Natural killer cell (primary cell): ENCODE results near the gene ANKRD6. TPM values are rescaled to one million over a fixed set of nuclear protein-coding genes. Genes with fewer than 3 reads are reported as not detected.

Source experiments
- ATAC-seq, 3 donors: fragments of 150-1000 bp in 2 of 3; fragments of 200-7000 bp in 1 of 3; cut with Tn5 transposase; 1 replicate in 1 of 3; 2 replicates in 2 of 3; pipeline ENCODE4 v1.10.0; 2021; ENCODE audit warnings: mild to moderate bottlenecking in 2 of 3, moderate library complexity in 2 of 3
- DNase-seq, 2 donors: peaks; one replicate each; pipeline versions ENCODE4 v3.0.0 to v3.0.0-alpha.2; 2013 to 2021; ENCODE audit warnings: mixed read lengths in 1 of 2
- H3K27ac ChIP-seq: one replicate; pipeline ENCODE4 v1.5.1; 2013; ENCODE audit warnings: mild to moderate bottlenecking, low read length
- H3K27me3 ChIP-seq: one replicate; pipeline ENCODE4 v1.6.1; 2013; ENCODE audit warnings: low read length; ENCODE audit not compliant: control insufficient read depth, insufficient read depth
- H3K36me3 ChIP-seq: one replicate; pipeline ENCODE4 v1.6.1; 2013; ENCODE audit warnings: low read length; ENCODE audit not compliant: control insufficient read depth, insufficient read depth
- H3K4me1 ChIP-seq: one replicate; pipeline ENCODE4 v1.6.1; 2013; ENCODE audit warnings: low read length; ENCODE audit not compliant: control insufficient read depth, insufficient read depth
- H3K4me3 ChIP-seq: one replicate; pipeline ENCODE4 v1.5.1; 2013; ENCODE audit warnings: low read length
- H3K9me3 ChIP-seq: one replicate; pipeline ENCODE4 v1.6.1; 2013; ENCODE audit warnings: low read length; ENCODE audit not compliant: control insufficient read depth, insufficient read depth
- H3K27ac Mint-ChIP-seq, 2 donors: one replicate each; pipeline ENCODE4 v1.8.0; 2022; ENCODE audit warnings: mild to moderate bottlenecking in 2 of 2, mixed read lengths in 2 of 2, moderate library complexity in 1 of 2
- H3K27me3 Mint-ChIP-seq, 2 donors: one replicate each; pipeline ENCODE4 v1.8.0; 2022; ENCODE audit warnings: low read depth in 2 of 2, mixed read lengths in 2 of 2
- H3K36me3 Mint-ChIP-seq: one replicate; pipeline ENCODE4 v1.8.0; 2022; ENCODE audit warnings: mixed read lengths
- H3K4me1 Mint-ChIP-seq, 2 donors: one replicate each; pipeline ENCODE4 v1.8.0; 2022; ENCODE audit warnings: mixed read lengths in 2 of 2
- H3K4me3 Mint-ChIP-seq: one replicate; pipeline ENCODE4 v1.8.0; 2022; ENCODE audit warnings: mild to moderate bottlenecking, moderate library complexity, mixed read lengths
- H3K9me3 Mint-ChIP-seq, 2 donors: one replicate each; pipeline ENCODE4 v1.8.0; 2022; ENCODE audit warnings: mixed read lengths in 2 of 2
- CTCF ChIP-seq: fragments of 200-600 bp; IDR thresholded peaks from one replicate; pipeline ENCODE4 v1.8.0; 2022; ENCODE audit warnings: antibody characterized with exemption
- WGBS: methylation state at CpG from one replicate; pipeline ENCODE4 v1.1.7; 2013; ENCODE audit warnings: missing lambda C conversion rate; ENCODE audit not compliant: insufficient coverage; 5-methylcytosine and 5-hydroxymethylcytosine counted together
- intact Hi-C: fragments of 100-400 bp; cut with micrococcal nuclease; formaldehyde crosslinking; loops from one replicate; pipeline ENCODE4 v1.14.2; 2022
- total RNA-seq, 4 donors: library from RNA; stranded (reverse); fragments of 120-200 nt in 1 of 4; gene quantifications; one replicate each; pipeline versions ENCODE4 v1.2.3 to v1.2.4, GENCODE V29; 2013 to 2022

Gene ANKRD6
- total RNA-seq, 3 donors from 2014 or later (not counting 1 experiment from before 2014, with no cell fraction given) = 4.5 to 9.0 (median 4.6) TPM

- H3K4me1 Mint-ChIP-seq = peaks cover 3 to 8% of the 10 kb centered on the region in 2 donors
- WGBS = 88% methylated on average over 5 of the region's 6 CpGs
- H3K9me3 ChIP-seq = no peaks in the 10 kb centered on the region
These were observed 30.2 kb upstream of the ANKRD6 start for GRCh38 chr6:89402776-89403175.

GRCh38 chr6:89404512-89404911 lies 28.4 kb upstream of the ANKRD6 start:
- Mint-ChIP-seq H3K4me3 (no peak overlapping the region), H3K4me1 (peaks cover 3 to 8% of the 10 kb centered on the region in 2 donors), H3K27me3 (peaks cover 21 to 27% of the 10 kb centered on the region in 2 donors), H3K36me3 (no peaks in the 10 kb centered on the region), H3K9me3 (no peaks in the 10 kb centered on the region), H3K27ac (no peak overlapping the region)
- WGBS = 84% methylated on average over 3 of the region's 3 CpGs
- no peak for TF ChIP-seq CTCF
- ATAC-seq (no peak), DNase-seq (no peak)
- H3K27me3 ChIP-seq = no peaks in the 10 kb centered on the region
- intact Hi-C loops = no loop called here
- H3K27ac ChIP-seq = no peak overlapping the region
- no peaks in the 10 kb centered on the region for H3K9me3 ChIP-seq
- H3K36me3 ChIP-seq = no peaks in the 10 kb centered on the region
- peaks cover 12% of the 10 kb centered on the region for H3K4me1 ChIP-seq
- H3K4me3 ChIP-seq = no peak overlapping the region

More at GRCh38 chr6:89402776-89403175, 30.2 kb upstream of the ANKRD6 start:
- DNase-seq (no peak), ATAC-seq (no peak)
- Histone ChIP-seq H3K4me3 (no peak overlapping the region), H3K4me1 (peaks cover 12% of the 10 kb centered on the region), H3K36me3 (no peaks in the 10 kb centered on the region), H3K27me3 (no peaks in the 10 kb centered on the region), H3K27ac (no peak overlapping the region)
- no peaks in the 10 kb centered on the region for H3K9me3 Mint-ChIP-seq
- H3K36me3 Mint-ChIP-seq = no peaks in the 10 kb centered on the region
- no peak overlapping the region for H3K4me3 Mint-ChIP-seq
- no peak for TF ChIP-seq CTCF
- H3K27me3 Mint-ChIP-seq = peaks cover 20 to 26% of the 10 kb centered on the region in 2 donors
- H3K27ac Mint-ChIP-seq = no peak overlapping the region
- intact Hi-C loops = no loop called here

GRCh38 chr6:89406141-89406540 lies 26.8 kb upstream of the ANKRD6 start:
- no peak overlapping the region for H3K27ac ChIP-seq
- intact Hi-C loops = no loop called here
- no peak overlapping the region for H3K4me3 Mint-ChIP-seq
- TF ChIP-seq CTCF = no peak
- peaks cover 28 to 30% of the 10 kb centered on the region in 2 donors for H3K27me3 Mint-ChIP-seq
- ATAC-seq (peak in 1 of 3 donors; percentile 85), DNase-seq (no peak)
- no peaks in the 10 kb centered on the region for H3K27me3 ChIP-seq
- no peaks in the 10 kb centered on the region for H3K36me3 Mint-ChIP-seq
- peaks cover 16% of the 10 kb centered on the region for H3K4me1 ChIP-seq
- no peaks in the 10 kb centered on the region for H3K9me3 ChIP-seq
- H3K27ac Mint-ChIP-seq = no peak overlapping the region
- 42% methylated on average over 10 of the region's 10 CpGs for WGBS
- no peaks in the 10 kb centered on the region for H3K9me3 Mint-ChIP-seq
- H3K36me3 ChIP-seq = no peaks in the 10 kb centered on the region
- no peak overlapping the region for H3K4me3 ChIP-seq
- H3K4me1 Mint-ChIP-seq = peaks cover 3 to 8% of the 10 kb centered on the region in 2 donors

- H3K9me3 ChIP-seq = no peaks in the 10 kb centered on the region
- peaks cover 39 to 45% of the 10 kb centered on the region in 2 donors for H3K27me3 Mint-ChIP-seq
- H3K27me3 ChIP-seq = peaks cover 14% of the 10 kb centered on the region
- no peak overlapping the region for H3K27ac Mint-ChIP-seq
- DNase-seq = no peak
- no peak for ATAC-seq
- no peaks in the 10 kb centered on the region for H3K36me3 ChIP-seq
- no peaks in the 10 kb centered on the region for H3K36me3 Mint-ChIP-seq
- H3K4me1 Mint-ChIP-seq = peaks cover 9 to 26% of the 10 kb centered on the region in 2 donors
- H3K4me3 ChIP-seq = no peak overlapping the region
- intact Hi-C loops = no loop called here
- H3K9me3 Mint-ChIP-seq = no peaks in the 10 kb centered on the region
- peaks cover 31% of the 10 kb centered on the region for H3K4me1 ChIP-seq
- TF ChIP-seq CTCF = no peak
- 87% methylated on average over 7 of the region's 7 CpGs for WGBS
- H3K27ac ChIP-seq = no peak overlapping the region
- no peak overlapping the region for H3K4me3 Mint-ChIP-seq
These were observed 23.4 kb upstream of the ANKRD6 start for GRCh38 chr6:89409461-89410035.
